Kidney tubule cell (primary cell): ENCODE measurements around the gene SLC7A8.
"Not testable (repeated sequence)": the region's sequence is repeated elsewhere in the genome, so short reads cannot be mapped to it uniquely, and the experiment has no call there.

ENCODE experiments used
- DNase-seq: peaks from one replicate; pipeline ENCODE4 v3.0.0-alpha.2; 2018; ENCODE audit warnings: low spot score

SLC7A8 gene

GRCh38 chr14:23183479-23183878 lies at the start of gene SLC7A8:
Gene SLC7A8, minus strand, starts transcription at chr14:23183660. Its CDS starts 746 bp downstream, at chr14:23182914.
- DNase-seq = peak; percentile 19

GRCh38 chr14:23232241-23232808 lies 48.9 kb upstream of the SLC7A8 start:
- DNase-seq = not testable (repeated sequence)

- DNase-seq = no peak
These were observed 45.4 kb upstream of the SLC7A8 start for GRCh38 chr14:23228812-23229211.

GRCh38 chr14:23227566-23227965 lies 44.1 kb upstream of the SLC7A8 start:
- no peak for DNase-seq

DNA sequence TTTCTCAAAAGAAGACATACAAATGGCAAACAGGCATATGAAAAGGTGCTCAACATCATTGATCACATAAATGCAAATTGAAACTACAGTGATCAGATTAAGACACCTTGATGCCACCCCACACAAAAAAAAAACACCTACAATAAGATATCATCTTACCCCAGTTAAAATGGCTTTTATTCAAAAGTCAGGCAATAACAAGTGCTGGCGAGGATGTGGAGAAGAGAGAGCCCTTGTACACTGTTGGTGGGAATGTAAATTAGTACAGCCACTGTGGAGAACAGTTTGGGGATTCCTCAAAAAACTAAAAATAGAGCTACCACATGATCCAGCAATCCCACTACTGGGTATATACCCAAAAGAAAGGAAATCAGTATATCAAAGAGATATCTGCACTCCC lies 41.5 kb upstream of the SLC7A8 start:
- not testable (repeated sequence) for DNase-seq

DNA sequence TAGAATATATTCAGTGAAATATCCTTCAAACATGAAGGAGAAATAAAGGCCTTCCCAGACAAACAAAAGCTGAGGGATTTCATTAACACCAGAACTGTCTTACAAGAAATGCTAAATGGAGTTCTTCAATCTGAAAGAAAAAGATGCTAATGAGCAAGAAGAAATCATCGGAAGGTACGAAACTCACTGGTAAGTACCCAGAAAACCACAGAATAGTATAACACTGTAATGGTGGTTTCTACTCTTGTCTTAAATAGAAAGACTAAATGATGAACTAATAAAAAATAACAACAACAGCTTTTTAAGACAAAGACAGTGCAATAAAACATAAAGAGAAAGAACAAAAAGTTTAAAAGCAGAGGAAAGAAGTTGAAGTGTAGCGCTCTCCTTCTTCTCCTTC lies 35.6 kb upstream of the SLC7A8 start:
- no peak for DNase-seq

DNA sequence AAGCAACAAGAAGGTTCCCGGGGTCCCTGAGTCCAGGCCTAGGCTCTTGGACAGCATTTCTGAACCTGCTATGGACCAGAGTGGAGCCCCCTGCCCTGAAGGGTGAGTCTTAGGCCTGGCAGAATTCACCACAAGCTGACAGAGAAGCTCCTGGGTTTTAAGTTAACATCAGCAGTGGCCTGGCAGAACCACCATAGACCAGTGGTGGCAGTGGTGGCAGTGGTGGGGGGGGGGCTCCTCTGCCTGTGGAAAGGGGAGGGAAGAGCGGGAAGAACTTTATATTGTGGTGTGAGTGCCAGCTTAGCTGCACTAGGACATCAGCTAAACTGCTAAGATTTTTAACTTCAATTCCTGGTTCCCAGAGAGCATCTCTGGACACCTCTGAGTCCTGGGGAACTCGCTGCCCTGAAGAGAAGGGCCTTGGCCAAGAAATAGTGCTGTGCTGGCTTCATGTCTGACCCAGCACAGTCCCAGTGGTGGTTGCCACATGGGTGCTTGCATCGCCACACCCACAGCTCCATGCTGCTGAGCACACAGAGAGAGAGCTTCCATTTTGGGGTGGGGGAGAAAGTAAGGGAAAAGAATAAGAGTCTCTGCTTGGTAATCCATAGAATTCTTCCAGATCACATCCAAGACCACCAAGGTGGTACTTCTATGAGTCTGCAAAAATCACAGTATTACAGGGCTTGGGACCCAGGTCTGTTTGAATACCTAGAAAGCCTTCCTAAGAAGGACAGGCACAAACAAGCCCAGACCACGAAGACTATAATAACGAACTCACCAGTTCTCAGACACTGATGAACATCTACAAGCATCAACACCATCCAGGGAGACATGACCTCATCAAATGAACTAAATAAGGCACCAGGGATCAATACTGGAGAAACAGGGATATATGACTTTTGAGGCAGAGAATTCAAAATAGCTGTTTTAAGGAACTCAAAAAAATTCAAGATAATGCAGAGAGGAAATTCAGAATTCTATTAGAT lies 33.9 kb upstream of the SLC7A8 start:
- no peak for DNase-seq

- no peak for DNase-seq
These were observed 32.0 kb upstream of the SLC7A8 start for GRCh38 chr14:23215421-23215820.

DNA sequence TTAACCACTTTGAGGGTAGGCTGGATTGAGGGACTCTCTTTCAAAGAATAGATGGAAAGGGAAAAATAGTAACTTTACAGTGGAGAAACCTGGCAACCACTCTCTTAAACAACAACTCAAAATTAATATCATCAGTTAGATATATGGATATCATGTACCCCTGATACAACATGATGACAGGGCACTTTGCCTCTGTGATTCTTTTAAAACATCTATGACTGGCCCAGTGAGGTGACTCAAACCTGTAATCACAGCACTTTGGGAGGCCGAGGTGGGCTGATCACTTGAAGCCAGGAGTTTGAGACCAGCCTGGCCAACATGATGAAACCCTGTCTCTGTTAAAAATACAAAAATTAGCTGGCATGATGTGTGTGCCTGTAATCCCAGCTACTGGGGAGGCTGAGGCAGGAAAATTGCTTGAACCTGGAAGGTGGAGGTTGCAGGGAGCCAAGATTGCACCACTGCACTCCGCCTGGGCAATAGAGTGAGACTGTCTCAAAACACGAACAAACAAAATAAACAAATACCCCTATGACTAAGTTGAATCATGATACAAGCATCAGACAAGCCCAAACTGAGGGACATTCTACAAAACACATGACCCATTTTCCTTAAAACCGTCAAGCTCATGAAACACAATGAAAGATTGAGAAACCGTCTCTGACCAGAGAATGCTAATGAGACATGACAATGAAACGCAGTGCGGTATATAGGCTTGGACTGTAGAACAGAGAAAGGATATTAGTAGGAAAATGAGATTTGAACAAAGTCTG lies 26.4 kb upstream of the SLC7A8 start:
- DNase-seq = peak; percentile 3

GRCh38 chr14:23208324-23208723 lies 24.9 kb upstream of the SLC7A8 start:
- no peak for DNase-seq

DNA sequence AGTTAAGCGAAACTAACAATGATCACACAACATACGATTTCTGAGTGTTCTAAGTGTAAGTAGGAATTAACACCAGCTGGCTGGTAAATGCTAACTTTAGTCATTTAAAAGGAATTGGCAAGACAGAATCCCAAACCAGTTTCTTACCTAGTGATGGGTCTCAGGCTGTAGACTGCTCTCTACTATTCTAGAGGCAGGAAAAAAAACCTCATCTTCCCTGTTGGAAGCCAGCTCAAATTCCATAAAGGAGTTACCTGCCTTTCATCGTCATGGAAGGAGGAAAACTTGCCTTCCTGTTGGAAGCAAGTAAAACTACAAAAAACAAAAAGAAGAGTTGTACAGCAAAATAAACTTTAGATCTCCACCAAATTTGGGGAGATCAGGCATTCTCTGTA lies 23.7 kb upstream of the SLC7A8 start:
- DNase-seq = no peak

GRCh38 chr14:23206422-23207145 lies 23.1 kb upstream of the SLC7A8 start:
- DNase-seq = no peak

GRCh38 chr14:23202001-23202400 lies 18.5 kb upstream of the SLC7A8 start:
- DNase-seq = no peak

DNA sequence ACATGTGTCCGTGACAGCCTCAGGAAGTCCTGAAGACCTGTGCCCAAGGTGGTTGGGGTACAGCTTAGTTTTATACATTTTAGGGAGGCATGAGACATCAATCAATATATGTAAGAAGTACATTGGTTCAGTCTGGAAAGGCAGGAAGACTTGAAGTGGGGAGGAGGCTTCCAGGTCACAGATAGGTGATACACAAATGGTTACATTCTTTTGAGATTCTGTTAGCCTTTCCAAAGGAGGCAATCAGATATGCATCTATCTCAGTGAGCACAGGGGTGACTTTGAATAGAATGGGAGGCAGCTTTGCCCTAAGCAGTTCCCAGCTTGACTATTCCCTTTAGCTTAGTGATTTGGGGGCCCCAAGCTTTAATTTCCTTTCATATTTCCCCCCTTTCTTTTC lies 15.7 kb upstream of the SLC7A8 start:
- DNase-seq = not testable (repeated sequence)

- DNase-seq = not testable (repeated sequence)
These were observed 13.0 kb upstream of the SLC7A8 start for GRCh38 chr14:23196487-23196886.

DNA sequence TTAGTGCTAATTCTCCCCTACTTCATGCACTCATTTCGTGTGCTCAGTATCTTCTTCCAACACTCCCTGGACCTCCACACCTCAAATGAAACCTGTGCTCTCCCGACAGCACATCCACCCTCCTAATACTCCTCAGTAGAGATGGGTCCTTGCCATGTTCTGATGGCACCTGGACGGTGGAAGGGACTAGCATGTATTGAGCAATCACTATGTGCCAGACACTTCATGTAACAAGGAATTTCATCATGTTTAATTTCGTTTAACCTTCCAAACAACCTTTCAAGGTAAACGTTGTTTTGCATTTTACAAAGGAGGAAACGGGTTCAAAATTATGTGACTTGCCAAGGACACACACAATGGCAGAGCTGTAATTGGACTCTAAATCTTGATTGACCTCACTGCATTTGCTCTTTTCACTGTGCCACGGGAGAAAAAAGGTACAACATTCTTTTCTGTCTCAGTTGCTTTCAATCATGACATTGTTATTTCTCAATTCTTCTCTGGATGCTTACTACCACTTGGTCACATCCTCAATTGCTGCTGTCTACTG lies 12.2 kb upstream of the SLC7A8 start:
- DNase-seq = no peak

- DNase-seq = no peak
These were observed 10.0 kb upstream of the SLC7A8 start for GRCh38 chr14:23193432-23193831.

DNA sequence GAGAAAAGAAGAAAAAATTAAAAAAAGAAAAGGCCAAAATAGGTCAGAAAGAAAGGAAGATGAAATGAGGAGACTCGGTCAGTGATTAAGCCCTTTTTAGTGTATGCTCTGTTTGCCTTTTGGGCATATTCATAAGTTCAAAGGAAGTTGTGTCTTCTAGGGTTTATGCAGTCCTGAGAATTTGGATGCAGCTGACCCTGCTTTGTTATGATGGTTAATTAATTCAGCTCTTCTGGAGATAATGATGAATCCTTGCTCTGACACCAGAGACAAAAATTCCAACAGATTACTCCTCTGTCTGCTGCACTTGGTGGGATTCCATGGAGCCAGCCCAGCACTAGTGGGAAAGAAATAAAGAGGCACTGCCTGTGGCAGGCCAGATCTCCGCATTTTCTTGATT lies 4.5 kb upstream of the SLC7A8 start:
- DNase-seq = no peak

GRCh38 chr14:23186913-23187654 lies 3.6 kb upstream of the SLC7A8 start:
- peak; percentile 60 for DNase-seq

DNA sequence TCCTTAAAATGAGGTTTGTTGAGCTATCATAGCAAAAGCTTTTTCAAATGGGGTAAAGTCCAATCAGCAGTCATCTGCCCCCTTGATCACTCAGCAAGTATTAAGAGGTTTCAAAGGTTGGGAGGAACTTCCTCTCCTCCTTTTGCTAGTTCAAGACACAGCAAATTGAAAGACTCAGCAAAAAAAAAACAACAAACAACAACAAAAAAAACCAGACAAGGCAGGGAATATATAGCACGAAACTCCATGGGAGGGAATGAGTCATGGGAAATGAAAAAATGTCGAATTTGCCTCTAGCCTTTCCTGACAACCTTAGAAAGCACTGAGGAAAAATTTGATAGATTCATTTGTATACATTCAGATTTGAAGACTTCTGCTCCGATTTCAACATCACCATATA lies 1.6 kb upstream of the SLC7A8 start:
- DNase-seq = no peak

DNA sequence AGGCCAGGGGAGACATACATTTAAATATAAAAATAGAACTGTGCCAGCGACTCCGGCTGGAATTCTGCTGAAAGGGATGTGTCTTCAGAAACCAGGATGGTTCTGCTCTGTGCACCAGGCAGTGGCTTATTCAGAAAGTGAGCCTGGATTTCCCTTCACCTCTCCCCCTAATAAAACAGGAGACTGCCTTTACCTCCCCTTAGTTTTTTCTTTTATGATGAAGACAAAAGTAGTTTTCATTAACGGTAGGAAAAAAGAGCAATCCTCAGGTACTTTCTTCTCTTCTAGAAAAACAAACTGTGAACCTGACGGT lies 346 bp downstream of the SLC7A8 start:
- DNase-seq = no peak
